Endothelial cell of umbilical vein (primary cell): ENCODE measurements around the gene ADAT3. TPM values are rescaled to one million over a fixed set of nuclear protein-coding genes. Genes with fewer than 3 reads are reported as not detected.

ENCODE experiments used
- BruUV-seq: library from RNA; stranded (reverse); fragments of 400-500 nt; replicated peaks from 2 replicates; lab custom pipeline; 2021; lab: Mats Ljungman, UMichigan
- CTCF ChIA-PET: fragments of 300-600, 350-600 bp; sonication (Branson Sonifier 250); formaldehyde crosslinking; loops from one replicate; lab custom pipeline; 2021; ENCODE audit warnings: antibody characterized with exemption, inconsistent platforms; lab: Charles Lee
- POLR2A ChIA-PET: fragments of 300-600, 350-600 bp; sonication (Branson Sonifier 250); formaldehyde crosslinking; loops from one replicate; lab custom pipeline; 2021; ENCODE audit warnings: antibody characterized with exemption, inconsistent platforms; lab: Charles Lee
- DNase-seq: peaks from one replicate; pipeline ENCODE4 v3.0.0-alpha.2; 2011; ENCODE audit warnings: low read depth, low spot score
- FAIRE-seq: peaks from 2 replicates; lab custom pipeline; 2011; peaks lifted over from hg19 to GRCh38; lab: Jason Lieb, UNC
- H2AFZ ChIP-seq: 2 replicates; pipeline ENCODE4 v1.6.0; 2012; ENCODE audit warnings: low read depth, low read length, control low read depth, inconsistent platforms
- H3K27ac ChIP-seq: 2 replicates; pipeline ENCODE4 v1.5.1; 2011; ENCODE audit warnings: low read depth, mild to moderate bottlenecking, control low read depth, low read length, moderate library complexity; ENCODE audit not compliant: insufficient read depth
- H3K27me3 ChIP-seq, 2 experiments: 2 replicates each; pipeline versions ENCODE4 v1.6.0 to v1.6.1; 2011; ENCODE audit warnings: low read length in 2 of 2, mixed read lengths in 1 of 2; ENCODE audit not compliant: control insufficient read depth in 2 of 2, insufficient read depth in 2 of 2
- H3K36me3 ChIP-seq, 2 experiments: 2 replicates in 1 of 2; 3 replicates in 1 of 2; pipeline ENCODE4 v1.5.1; 2011; ENCODE audit warnings: low read length in 2 of 2, mild to moderate bottlenecking in 1 of 2, moderate library complexity in 1 of 2; ENCODE audit not compliant: control insufficient read depth in 2 of 2, insufficient read depth in 2 of 2; ENCODE audit errors: extremely low read depth in 1 of 2
- H3K4me1 ChIP-seq: 3 replicates; pipeline ENCODE4 v1.5.1; 2011; ENCODE audit warnings: mild to moderate bottlenecking, low read length; ENCODE audit not compliant: control insufficient read depth, insufficient read depth; ENCODE audit errors: extremely low read depth
- H3K4me2 ChIP-seq: 2 replicates; pipeline ENCODE4 v1.6.1; 2011; ENCODE audit warnings: low read length, control low read depth, mixed read lengths; ENCODE audit not compliant: insufficient read depth
- H3K4me3 ChIP-seq, 3 experiments: fragments of 200-600 bp in 1 of 3; sonication (generic), shearing (Covaris generic) in 1 of 3; replicated peaks in 1 of 3; 2 replicates each; pipeline ENCODE4 v1.5.1; 2011 to 2016; ENCODE audit warnings: control low read depth in 3 of 3, low read length in 3 of 3, mild to moderate bottlenecking in 2 of 3, inconsistent platforms in 1 of 3, low read depth in 1 of 3, moderate library complexity in 1 of 3; ENCODE audit not compliant: insufficient read depth in 1 of 3
- H3K79me2 ChIP-seq: 2 replicates; pipeline ENCODE4 v1.6.0; 2012; ENCODE audit warnings: low read length, inconsistent platforms; ENCODE audit not compliant: control insufficient read depth, insufficient read depth
- H3K9ac ChIP-seq: replicated peaks from 2 replicates; pipeline ENCODE3; 2011; ENCODE audit warnings: low read length, control low read depth; ENCODE audit not compliant: insufficient read depth; ENCODE audit errors: extremely low read depth
- H3K9me1 ChIP-seq: replicated peaks from 3 replicates; pipeline ENCODE4 v1.6.0; 2011; ENCODE audit warnings: mild to moderate bottlenecking, low read length; ENCODE audit not compliant: control insufficient read depth, insufficient read depth; ENCODE audit errors: extremely low read depth
- H3K9me3 ChIP-seq: replicated peaks from 2 replicates; pipeline ENCODE4 v1.5.1; 2012; ENCODE audit warnings: low read length, inconsistent platforms; ENCODE audit not compliant: control insufficient read depth, insufficient read depth
- H4K20me1 ChIP-seq: replicated peaks from 2 replicates; pipeline ENCODE3; 2011; ENCODE audit warnings: mild to moderate bottlenecking, low read length; ENCODE audit not compliant: control insufficient read depth, insufficient read depth; ENCODE audit errors: extremely low read depth
- CTCF ChIP-seq, 2 donors: IDR thresholded peaks; 1 replicate in 1 of 2; 2 replicates in 1 of 2; pipeline ENCODE4 v1.5.1; 2011; ENCODE audit warnings: low read length in 2 of 2, mild to moderate bottlenecking in 2 of 2, moderate library complexity in 2 of 2, control low read depth in 1 of 2, inconsistent platforms in 1 of 2, low read depth in 1 of 2; ENCODE audit not compliant: insufficient read depth in 1 of 2; ENCODE audit errors: extremely low read depth in 1 of 2
- EZH2 ChIP-seq: IDR thresholded peaks from 2 replicates; pipeline ENCODE4 v1.6.1; 2012; ENCODE audit warnings: borderline replicate concordance, low read depth, mild to moderate bottlenecking, moderate library complexity, low read length, inconsistent platforms; ENCODE audit not compliant: severe bottlenecking
- FOS ChIP-seq: IDR thresholded peaks from 2 replicates; pipeline ENCODE4 v1.6.1; 2011; ENCODE audit warnings: mild to moderate bottlenecking, low read length, moderate library complexity, borderline replicate concordance; ENCODE audit not compliant: insufficient read depth
- GATA2 ChIP-seq: IDR thresholded peaks from 2 replicates; pipeline ENCODE4 v1.7.0; 2011; ENCODE audit warnings: low read depth, mild to moderate bottlenecking, moderate library complexity, mixed read lengths, low read length; ENCODE audit not compliant: insufficient read length, insufficient read depth
- JUN ChIP-seq: IDR thresholded peaks from 2 replicates; pipeline ENCODE4 v1.6.1; 2011; ENCODE audit warnings: borderline replicate concordance, low read depth; ENCODE audit not compliant: insufficient read length, insufficient read depth
- MAX ChIP-seq: IDR thresholded peaks from 2 replicates; pipeline ENCODE4 v1.6.1; 2011; ENCODE audit not compliant: insufficient read depth, insufficient read length
- MYC ChIP-seq: IDR thresholded peaks from one replicate; pipeline ENCODE4 v1.6.1; 2011; ENCODE audit warnings: mild to moderate bottlenecking, low read depth, low read length
- POLR2A ChIP-seq: IDR thresholded peaks from 2 replicates; pipeline ENCODE4 v1.6.1; 2012; ENCODE audit warnings: low read depth, mild to moderate bottlenecking, control low read depth, low read length
- POLR2AphosphoS5 ChIP-seq: IDR thresholded peaks from 2 replicates; pipeline ENCODE4 v1.6.1; 2012; ENCODE audit warnings: low read depth, mild to moderate bottlenecking, control low read depth, low read length, moderate library complexity; ENCODE audit not compliant: insufficient read depth
- dilution Hi-C: fragments of 300-500 bp; cut with MboI; formaldehyde crosslinking; loops from one replicate; pipeline ENCODE4 v1.15.0; 2019; ENCODE audit warnings: low sequenced_read_pairs; ENCODE audit not compliant: extremely low pct_ligation_motif_present
- intact Hi-C: fragments of 100-400 bp; cut with micrococcal nuclease; formaldehyde crosslinking; loops from one replicate; pipeline ENCODE4 v1.10.0; 2022
- polyA plus RNA-seq, 4 experiments: library from polyadenylated mRNA; depleted of rRNA in 3 of 4; stranded (reverse) in 3 of 4; unstranded in 1 of 4; fragments of >200 nt; gene quantifications; 2 replicates each; pipeline versions ENCODE4 v1.2.1 to v1.2.3, GENCODE V29; 2011 to 2012; ENCODE audit warnings: missing spikeins in 1 of 4
- total RNA-seq: library from RNA; stranded (reverse); gene quantifications from 2 replicates; pipeline ENCODE4 v1.2.3, GENCODE V29; 2021

The ADAT3 gene
- total and polyA plus RNA-seq, 2 donors (not counting 3 experiments of a cell fraction or from before 2014, with no cell fraction given): 5.7 to 11.7 TPM

GRCh38 chr19:1952635-1953034, 47.4 kb downstream of the ADAT3 start:
- Histone ChIP-seq H3K9me3 (no peaks in the 10 kb centered on the region), H3K4me3 (no peak overlapping the region), H3K9me1 (no peaks in the 10 kb centered on the region), H3K27me3 (no peaks in the 10 kb centered on the region), H3K79me2 (peaks cover 80% of the 10 kb centered on the region), H3K36me3 (peaks cover 0 to 13% of the 10 kb centered on the region in 2 experiments), H3K9ac (no peak overlapping the region), H2AFZ (no peak overlapping the region), H3K4me2 (no peak overlapping the region), H3K27ac (no peak overlapping the region), H4K20me1 (no peaks in the 10 kb centered on the region), H3K4me1 (no peaks in the 10 kb centered on the region)
- CTCF ChIA-PET: interaction anchor here (1.2 kb wide), 1 partner anchor 12 kb away, joined by 3 read pairs; no protein-coding TSS in a partner anchor
- POLR2A ChIA-PET: no interaction called here
- BruUV-seq: no TSS peak
- DNase-seq (no peak), FAIRE-seq (no peak)
- intact Hi-C loops: no loop called here
- dilution Hi-C loops: no loop called here
- no peak for TF ChIP-seq FOS
- no peak for TF ChIP-seq POLR2AphosphoS5
- no peak for TF ChIP-seq JUN
- TF ChIP-seq GATA2: no peak
- no peak for TF ChIP-seq EZH2
- no peak for TF ChIP-seq POLR2A
- no peak for TF ChIP-seq CTCF (IDR thresholded peaks at IDR 0.05; ENCODE audit: extremely low read depth in 1 of 2, insufficient read depth in 1 of 2, low read depth in 1 of 2, low read length in 2 of 2)
- no peak for TF ChIP-seq MYC
- no peak for TF ChIP-seq MAX
